GM10266 (cell line): Measurements from ENCODE around the gene TADA1.
A peak's percentile ranks its signal among the peaks of the same experiment; 100 is the strongest.

Source experiments
- DNase-seq: peaks from one replicate; pipeline ENCODE4 v3.0.0; 2012; ENCODE audit errors: extremely low spot score
- TF ChIP-seq, protein P1 (sequence below): IDR thresholded peaks from 2 replicates; pipeline ENCODE4 v1.5.1; 2012; ENCODE audit warnings: mild to moderate bottlenecking, low read depth; ENCODE audit not compliant: control insufficient read depth, insufficient read depth; ENCODE audit errors: missing control alignments

The TADA1 gene, protein sequence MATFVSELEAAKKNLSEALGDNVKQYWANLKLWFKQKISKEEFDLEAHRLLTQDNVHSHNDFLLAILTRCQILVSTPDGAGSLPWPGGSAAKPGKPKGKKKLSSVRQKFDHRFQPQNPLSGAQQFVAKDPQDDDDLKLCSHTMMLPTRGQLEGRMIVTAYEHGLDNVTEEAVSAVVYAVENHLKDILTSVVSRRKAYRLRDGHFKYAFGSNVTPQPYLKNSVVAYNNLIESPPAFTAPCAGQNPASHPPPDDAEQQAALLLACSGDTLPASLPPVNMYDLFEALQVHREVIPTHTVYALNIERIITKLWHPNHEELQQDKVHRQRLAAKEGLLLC

DNA sequence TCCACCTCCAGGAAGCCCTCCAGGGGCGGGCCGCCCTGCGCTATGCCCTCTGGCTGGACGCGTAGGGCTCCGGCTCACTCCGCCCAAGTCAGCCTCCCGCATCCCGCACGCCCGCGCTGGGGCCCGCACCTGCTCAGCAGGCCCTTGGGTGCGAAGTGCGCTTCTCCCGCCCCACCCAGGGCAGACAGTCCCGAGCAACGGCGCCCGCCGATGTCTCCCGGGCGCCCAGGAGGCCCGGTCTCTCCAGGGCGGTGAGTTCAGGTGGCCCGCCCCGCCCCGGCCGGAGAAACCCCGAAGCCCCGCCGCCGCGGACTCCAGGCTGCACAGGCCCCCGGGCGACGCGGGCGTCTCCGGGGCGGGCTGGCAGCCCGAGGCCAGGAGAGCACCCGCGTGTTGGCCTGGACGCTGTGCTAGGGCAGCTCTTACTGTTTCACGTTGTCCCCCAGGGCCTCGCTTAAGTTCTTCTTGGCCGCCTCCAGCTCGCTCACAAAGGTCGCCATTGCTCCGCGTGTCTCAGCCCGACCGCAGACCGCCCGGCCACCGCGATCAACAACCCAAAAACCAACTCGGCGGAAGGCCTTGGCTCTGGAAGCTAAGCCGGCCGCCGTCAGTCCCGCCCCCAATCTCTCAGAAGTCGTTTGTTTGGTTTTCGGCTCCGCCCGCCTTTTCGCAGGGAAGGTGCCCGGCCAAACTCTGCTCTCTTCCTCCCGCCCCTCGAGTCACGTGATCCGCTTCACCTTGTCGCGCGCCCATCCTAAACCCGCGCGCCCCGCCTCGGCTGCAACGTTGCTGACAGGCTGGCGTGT is at the start of gene TADA1:
TADA1 (minus strand) TSS at position 531 of the 806 bp plus-strand sequence; CDS start at position 500, 31 bp downstream.
- DNase-seq = peak; percentile 95
- TF ChIP-seq, protein P1, sequence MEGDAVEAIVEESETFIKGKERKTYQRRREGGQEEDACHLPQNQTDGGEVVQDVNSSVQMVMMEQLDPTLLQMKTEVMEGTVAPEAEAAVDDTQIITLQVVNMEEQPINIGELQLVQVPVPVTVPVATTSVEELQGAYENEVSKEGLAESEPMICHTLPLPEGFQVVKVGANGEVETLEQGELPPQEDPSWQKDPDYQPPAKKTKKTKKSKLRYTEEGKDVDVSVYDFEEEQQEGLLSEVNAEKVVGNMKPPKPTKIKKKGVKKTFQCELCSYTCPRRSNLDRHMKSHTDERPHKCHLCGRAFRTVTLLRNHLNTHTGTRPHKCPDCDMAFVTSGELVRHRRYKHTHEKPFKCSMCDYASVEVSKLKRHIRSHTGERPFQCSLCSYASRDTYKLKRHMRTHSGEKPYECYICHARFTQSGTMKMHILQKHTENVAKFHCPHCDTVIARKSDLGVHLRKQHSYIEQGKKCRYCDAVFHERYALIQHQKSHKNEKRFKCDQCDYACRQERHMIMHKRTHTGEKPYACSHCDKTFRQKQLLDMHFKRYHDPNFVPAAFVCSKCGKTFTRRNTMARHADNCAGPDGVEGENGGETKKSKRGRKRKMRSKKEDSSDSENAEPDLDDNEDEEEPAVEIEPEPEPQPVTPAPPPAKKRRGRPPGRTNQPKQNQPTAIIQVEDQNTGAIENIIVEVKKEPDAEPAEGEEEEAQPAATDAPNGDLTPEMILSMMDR = peak; percentile 36

DNA sequence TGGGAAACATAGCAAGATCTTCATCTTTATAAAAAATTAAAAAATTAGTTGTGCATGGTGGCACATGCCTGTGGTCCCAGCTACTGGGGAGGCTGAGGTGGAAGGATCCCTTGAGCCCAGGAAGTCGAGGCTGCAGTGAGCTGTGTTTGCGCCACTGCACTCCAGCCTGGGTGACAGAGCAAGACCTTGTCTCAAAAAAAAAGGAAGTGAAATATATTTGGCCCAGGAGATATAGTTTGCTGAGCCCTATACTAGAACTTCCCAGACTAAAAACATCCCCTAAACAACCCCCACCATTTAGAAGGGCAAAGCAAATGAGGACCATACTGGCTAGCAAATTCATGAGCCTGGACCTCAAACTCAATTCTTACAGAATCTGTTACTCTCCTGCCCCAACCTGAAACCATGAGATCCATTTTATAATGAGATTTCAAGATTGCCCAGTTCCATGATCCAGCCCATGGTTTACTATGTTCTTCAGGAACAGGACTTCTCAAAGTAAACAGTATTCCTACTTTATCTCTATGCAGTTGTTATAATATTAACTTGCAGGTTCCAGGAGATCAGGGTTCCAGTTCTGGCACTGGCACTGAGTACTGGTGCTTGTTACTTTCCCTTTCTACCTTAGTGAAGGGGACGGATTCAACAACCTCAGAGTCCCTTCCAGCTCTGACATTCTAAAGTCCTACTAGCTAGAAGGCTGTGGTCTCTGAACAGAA is 48.9 kb upstream of the TADA1 start:
- DNase-seq = no peak
- TF ChIP-seq, protein P1 = no peak

DNA sequence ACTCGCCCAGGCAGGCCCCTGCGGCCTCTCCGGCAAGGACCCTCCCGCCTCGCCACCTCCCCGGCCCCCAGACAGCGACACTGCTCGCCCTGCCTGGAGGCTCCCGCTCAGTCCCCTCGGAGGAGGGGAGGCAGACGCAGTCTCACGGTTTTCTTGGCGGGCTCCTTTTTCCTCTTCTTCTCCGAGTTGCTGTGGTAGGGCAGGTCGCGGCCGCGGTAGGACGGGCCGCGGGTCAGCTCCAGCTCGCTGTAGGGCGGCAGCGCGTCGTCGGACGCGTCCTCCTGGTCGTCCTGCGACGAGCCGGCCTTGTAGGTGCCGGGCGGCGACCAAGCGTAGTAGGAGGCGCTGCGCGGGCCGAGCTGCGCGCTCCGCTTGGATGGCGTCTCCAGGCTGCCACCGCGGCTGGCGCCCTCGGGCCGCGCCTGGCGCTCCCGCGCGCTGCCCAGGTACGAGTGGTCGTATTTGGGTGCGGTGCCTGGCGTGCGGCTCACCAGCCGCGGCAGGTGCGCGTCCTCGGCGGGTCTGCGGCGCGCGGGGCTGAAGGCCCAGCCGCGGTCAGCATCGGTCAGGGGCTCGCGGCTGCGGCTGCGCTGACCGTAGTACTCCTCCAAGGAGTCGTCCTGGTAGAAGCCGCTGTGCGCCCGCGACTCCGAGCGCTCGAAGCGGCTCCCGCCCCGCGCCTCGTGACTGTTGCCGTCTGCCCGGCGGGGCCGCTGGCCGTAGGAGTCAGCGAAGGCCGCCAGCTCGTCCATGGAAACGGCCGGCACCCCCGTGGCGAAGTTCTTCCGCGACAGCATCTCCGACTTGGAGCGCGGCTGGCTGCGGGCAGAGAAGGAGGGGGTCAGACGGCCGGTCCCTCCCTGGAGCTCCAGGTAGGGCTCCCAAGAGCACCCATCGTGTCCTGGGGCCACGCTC is 44.8 kb upstream of the TADA1 start:
- peak; percentile 15 for DNase-seq
- TF ChIP-seq, protein P1 = no peak

DNA sequence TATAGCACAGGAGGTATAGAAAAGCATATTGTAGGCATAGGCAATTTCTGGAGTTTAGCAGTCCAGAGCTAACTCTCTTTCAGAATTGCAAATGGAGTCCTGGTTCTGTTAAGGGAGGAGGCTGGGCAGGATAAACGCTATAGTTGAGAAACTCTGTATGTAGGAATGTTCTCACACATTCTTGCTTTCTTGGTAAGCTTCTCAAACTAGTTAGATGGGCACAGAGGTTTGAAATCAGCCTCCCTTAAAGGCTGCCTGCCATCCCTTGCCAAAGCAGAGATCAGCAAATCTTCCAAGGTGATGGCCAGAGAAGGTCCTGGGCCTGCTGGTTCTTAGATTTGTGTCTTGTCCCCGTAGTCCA is 42.9 kb upstream of the TADA1 start:
- DNase-seq = no peak
- TF ChIP-seq, protein P1 = no peak

DNA sequence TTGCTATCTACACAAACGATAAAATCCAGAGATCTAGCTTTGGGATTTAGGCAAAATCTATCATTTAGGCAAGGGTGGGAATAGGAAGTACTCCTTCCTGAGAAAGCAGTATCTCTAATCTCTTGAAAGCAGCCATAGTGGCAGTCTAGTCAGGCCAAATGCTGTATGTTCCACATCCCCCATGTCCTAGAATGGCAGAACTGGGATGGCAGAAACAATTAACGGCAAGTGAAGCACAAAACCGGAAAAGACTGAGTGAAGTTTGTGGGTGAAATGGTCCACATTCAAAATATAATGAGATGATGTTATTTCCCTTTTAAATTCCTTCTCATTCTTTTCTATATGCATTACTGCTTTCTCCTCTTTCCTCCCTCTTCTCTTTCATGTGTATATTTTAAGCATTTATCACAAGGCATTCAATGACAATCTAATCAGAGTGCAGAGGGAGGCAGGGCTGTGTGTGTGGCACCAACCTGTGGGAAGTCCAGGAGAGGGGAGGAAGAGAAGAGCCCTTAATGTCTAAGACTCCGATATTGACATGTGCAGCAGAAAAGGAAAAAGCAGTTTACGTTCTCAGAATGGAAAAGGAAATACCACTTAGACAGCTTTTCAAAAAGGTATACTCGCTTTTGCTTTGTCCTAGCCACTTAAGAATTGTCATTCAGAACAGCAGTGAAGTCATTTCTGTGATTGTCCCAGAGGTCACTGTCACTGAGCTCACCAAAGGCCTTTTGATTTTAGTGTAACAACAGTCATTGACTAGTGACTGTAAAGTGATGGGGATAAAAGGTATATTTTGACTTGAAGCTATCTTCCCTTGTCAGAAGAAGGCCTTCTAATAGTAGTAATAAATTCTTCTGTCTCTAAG is 42.3 kb upstream of the TADA1 start:
- DNase-seq = no peak
- TF ChIP-seq, protein P1 = no peak

DNA sequence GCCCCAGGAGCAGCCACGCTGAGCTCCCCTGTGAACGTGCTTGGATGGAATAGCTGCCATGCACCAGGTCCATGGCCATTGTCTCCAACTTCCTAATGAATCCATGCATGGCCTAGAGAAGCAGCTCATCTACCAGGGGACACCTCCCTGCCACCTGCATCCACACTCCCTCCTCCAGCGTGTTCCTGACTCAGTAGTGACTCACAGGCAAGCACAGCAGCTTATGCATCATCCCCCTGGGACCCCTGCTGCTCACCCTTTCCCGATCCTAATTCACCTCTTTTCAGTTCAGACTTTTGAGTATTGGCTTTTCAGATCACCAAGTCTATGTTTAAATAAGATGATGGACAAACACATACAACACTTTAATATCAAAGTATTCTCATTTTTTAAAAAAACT is 39.9 kb upstream of the TADA1 start:
- TF ChIP-seq, protein P1 = no peak
- no peak for DNase-seq
